ENCODE data around the gene JAZF1.

DNA sequence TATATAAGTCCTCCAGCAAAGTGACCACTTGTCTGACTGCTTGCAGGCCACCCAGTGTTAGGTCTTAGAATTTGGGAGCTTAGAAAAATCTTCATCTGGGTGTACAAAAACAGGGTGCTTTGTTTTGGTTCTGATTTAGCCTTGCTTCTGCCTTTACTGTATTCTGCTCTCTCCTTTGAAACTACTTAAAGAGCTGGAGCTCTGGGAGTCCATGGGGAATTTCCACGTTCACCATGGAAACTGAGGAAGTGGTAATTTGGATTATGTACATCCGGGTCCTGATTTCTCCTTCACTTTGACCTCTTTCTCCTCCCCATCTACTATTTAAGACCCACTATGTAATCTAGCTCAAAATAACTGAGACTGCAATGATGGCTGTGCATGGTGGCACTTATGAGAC is 103.0 kb downstream of the JAZF1 start:
- TF ChIP-seq, protein P1, sequence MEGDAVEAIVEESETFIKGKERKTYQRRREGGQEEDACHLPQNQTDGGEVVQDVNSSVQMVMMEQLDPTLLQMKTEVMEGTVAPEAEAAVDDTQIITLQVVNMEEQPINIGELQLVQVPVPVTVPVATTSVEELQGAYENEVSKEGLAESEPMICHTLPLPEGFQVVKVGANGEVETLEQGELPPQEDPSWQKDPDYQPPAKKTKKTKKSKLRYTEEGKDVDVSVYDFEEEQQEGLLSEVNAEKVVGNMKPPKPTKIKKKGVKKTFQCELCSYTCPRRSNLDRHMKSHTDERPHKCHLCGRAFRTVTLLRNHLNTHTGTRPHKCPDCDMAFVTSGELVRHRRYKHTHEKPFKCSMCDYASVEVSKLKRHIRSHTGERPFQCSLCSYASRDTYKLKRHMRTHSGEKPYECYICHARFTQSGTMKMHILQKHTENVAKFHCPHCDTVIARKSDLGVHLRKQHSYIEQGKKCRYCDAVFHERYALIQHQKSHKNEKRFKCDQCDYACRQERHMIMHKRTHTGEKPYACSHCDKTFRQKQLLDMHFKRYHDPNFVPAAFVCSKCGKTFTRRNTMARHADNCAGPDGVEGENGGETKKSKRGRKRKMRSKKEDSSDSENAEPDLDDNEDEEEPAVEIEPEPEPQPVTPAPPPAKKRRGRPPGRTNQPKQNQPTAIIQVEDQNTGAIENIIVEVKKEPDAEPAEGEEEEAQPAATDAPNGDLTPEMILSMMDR (IDR thresholded peaks at IDR 0.05), result no peak
- TF ChIP-seq POLR2A (IDR thresholded peaks at IDR 0.05), result no peak
